ENCODE data around the gene UGT3A2. TPM values are rescaled to one million over a fixed set of nuclear protein-coding genes. Genes with fewer than 3 reads are reported as not detected.

The UGT3A2 gene
- total and polyA plus RNA-seq, 2 of the 8 experiments (the other 6 are each of a cell fraction or from before 2014, with no cell fraction given), result 19.4 to 28.8 TPM

GRCh38 chr5:36066001-36066539 is 612 bp downstream of the UGT3A2 start:
- Histone ChIP-seq H2BK12ac (ENCODE audit: low read depth, low read length) (no peak overlapping the region), H2BK20ac (ENCODE audit: low read length) (no peak overlapping the region), H3K4me1 (replicated peaks in 1 of 4; ENCODE audit: control insufficient read depth in 3 of 4, insufficient read depth in 4 of 4, low read length in 3 of 4) (peaks cover 0 to 6% (median 4%) of the 10 kb centered on the region in 4 experiments; a peak in 4 of 7 replicates), H3K4ac (replicated peaks; ENCODE audit: insufficient read length, low read depth, low read length) (no peak overlapping the region), H3K9me3 (ENCODE audit: insufficient read depth in 2 of 2, low read depth in 1 of 2, low read length in 1 of 2) (no peaks in the 10 kb centered on the region), H2AK5ac (ENCODE audit: low read depth, low read length) (no peak overlapping the region), H3K56ac (replicated peaks; ENCODE audit: insufficient read length, low read depth, low read length) (no peak overlapping the region), H4K20me1 (replicated peaks in 1 of 2; ENCODE audit: control insufficient read depth in 1 of 2, insufficient read depth in 2 of 2, low read length in 2 of 2) (no peaks in the 10 kb centered on the region), H3K36me3 (ENCODE audit: control insufficient read depth in 2 of 4, insufficient read depth in 4 of 4, low read length in 3 of 4) (peaks cover 0 to 12% (median 6%) of the 10 kb centered on the region in 4 experiments; a peak in 4 of 8 replicates), H4K5ac (ENCODE audit: insufficient read length, low read depth, low read length) (no peak overlapping the region), H4K91ac (replicated peaks; ENCODE audit: insufficient read length, low read length) (no peak overlapping the region), H3K23me2 (ENCODE audit: low read depth, low read length) (peaks cover 6% of the 10 kb centered on the region; the same call in 1 of the 2 replicates), H3K79me1 (ENCODE audit: low read depth, low read length) (no peaks in the 10 kb centered on the region), H2BK15ac (ENCODE audit: low read length) (no peak overlapping the region), H3K27me3 (replicated peaks in 1 of 4; ENCODE audit: control insufficient read depth in 3 of 4, extremely low read depth in 1 of 4, insufficient read depth in 3 of 4, low read length in 3 of 4) (no peaks in the 10 kb centered on the region; a peak in 1 of 7 replicates), H3K79me2 (ENCODE audit: control insufficient read depth in 1 of 2, insufficient read depth in 2 of 2, low read length in 2 of 2) (0 out of 4 replicates have a peak, but pooled peaks cover 0 to 2% of the 10 kb centered on the region in 2 experiments), H3K18ac (ENCODE audit: extremely low read depth, low read length) (peak overlapping the region; percentile 83), H3K23ac (ENCODE audit: insufficient read length) (no peak overlapping the region), H2BK5ac (ENCODE audit: low read depth, low read length) (peak overlapping the region; percentile 69; the same call in 1 of the 2 replicates), H3K14ac (ENCODE audit: insufficient read length) (no peak overlapping the region), H3K9ac (replicated peaks in 1 of 4; ENCODE audit: extremely low read depth in 1 of 4, low read depth in 3 of 4, low read length in 3 of 4) (peak overlapping the region in 3 of 4 experiments; percentile 35 to 62 (median 52); a peak in 5 of 7 replicates), H3K4me3 (ENCODE audit: extremely low read depth in 1 of 4, insufficient read depth in 2 of 4, low read depth in 3 of 4, low read length in 4 of 4) (peak overlapping the region; percentile 65 to 77 (median 76)), H4K8ac (ENCODE audit: extremely low read depth, insufficient read depth, low read length) (no peak overlapping the region), H3K4me2 (ENCODE audit: insufficient read depth in 1 of 2, low read depth in 2 of 2, low read length in 2 of 2) (peak overlapping the region; percentile 75 to 81), H2AFZ (ENCODE audit: low read length) (peak overlapping the region; percentile 85), H3K27ac (ENCODE audit: low read depth, low read length) (no peak overlapping the region), H2BK120ac (replicated peaks; ENCODE audit: low read depth, low read length) (no peak overlapping the region)
- ChIA-PET POLR2A (ENCODE audit: partially characterized antibody) (interaction anchor here (0.7 to 2.0 kb wide), 4 partner anchors 13 to 195 kb away, joined by 3 to 13 read pairs (median 6); partner anchors contain the start of genes LMBRD2 and SKP2), CTCF (ENCODE audit: partially characterized antibody) (interaction anchor here (0.6 to 1.7 kb wide), 7 partner anchors 11 to 136 kb away, joined by 3 to 6 read pairs (median 4); no protein-coding TSS in a partner anchor)
- WGBS, 2 experiments (ENCODE audit: extremely low coverage in 1 of 2, insufficient coverage in 1 of 2, insufficient read length in 1 of 2, insufficient replicate concordance in 2 of 2, low coverage in 1 of 2, low lambda C conversion rate in 2 of 2, missing lambda C conversion rate in 1 of 2), result 24% methylated on average over 13 of the region's 13 CpGs; no CpG with 5 or more reads in 1 of the 2 experiments
- FAIRE-seq, result no peak
- no peak for DNase-seq (ENCODE audit: low read depth in 1 of 2, low spot score in 2 of 2)
- TF ChIP-seq, protein P1, sequence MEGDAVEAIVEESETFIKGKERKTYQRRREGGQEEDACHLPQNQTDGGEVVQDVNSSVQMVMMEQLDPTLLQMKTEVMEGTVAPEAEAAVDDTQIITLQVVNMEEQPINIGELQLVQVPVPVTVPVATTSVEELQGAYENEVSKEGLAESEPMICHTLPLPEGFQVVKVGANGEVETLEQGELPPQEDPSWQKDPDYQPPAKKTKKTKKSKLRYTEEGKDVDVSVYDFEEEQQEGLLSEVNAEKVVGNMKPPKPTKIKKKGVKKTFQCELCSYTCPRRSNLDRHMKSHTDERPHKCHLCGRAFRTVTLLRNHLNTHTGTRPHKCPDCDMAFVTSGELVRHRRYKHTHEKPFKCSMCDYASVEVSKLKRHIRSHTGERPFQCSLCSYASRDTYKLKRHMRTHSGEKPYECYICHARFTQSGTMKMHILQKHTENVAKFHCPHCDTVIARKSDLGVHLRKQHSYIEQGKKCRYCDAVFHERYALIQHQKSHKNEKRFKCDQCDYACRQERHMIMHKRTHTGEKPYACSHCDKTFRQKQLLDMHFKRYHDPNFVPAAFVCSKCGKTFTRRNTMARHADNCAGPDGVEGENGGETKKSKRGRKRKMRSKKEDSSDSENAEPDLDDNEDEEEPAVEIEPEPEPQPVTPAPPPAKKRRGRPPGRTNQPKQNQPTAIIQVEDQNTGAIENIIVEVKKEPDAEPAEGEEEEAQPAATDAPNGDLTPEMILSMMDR (IDR thresholded peaks at IDR 0.05; ENCODE audit: control extremely low read depth in 1 of 3, insufficient read depth in 1 of 3, low read depth in 1 of 3, low read length in 3 of 3), result no peak
- TF ChIP-seq CHD2 (IDR thresholded peaks at IDR 0.05; ENCODE audit: low read length), result no peak
- TF ChIP-seq BRCA1 (IDR thresholded peaks at IDR 0.05; ENCODE audit: low read depth, low read length), result no peak
- TF ChIP-seq TAF7 (optimal IDR thresholded peaks at IDR 0.05; ENCODE audit: borderline replicate concordance, low read depth, low read length), result no peak
- TF ChIP-seq KDM4A (IDR thresholded peaks at IDR 0.05; ENCODE audit: low read depth, low read length, severe bottlenecking), result no peak
- TF ChIP-seq POLR2A (IDR thresholded peaks at IDR 0.05; ENCODE audit: control extremely low read depth in 1 of 2, low read depth in 2 of 2, low read length in 2 of 2), result no peak
- TF ChIP-seq SIRT6 (IDR thresholded peaks at IDR 0.05; ENCODE audit: low read length), result no peak
- TF ChIP-seq EGR1 (IDR thresholded peaks at IDR 0.05; ENCODE audit: borderline replicate concordance, low read depth, low read length), result no peak

All from H1 (cell line).